Kidney (tissue), 14 donors: Measurements from ENCODE around the gene TEX13A. TPM values are rescaled to one million over a fixed set of nuclear protein-coding genes. Genes with fewer than 3 reads are reported as not detected.

Experiments
- DNase-seq, 5 donors: peaks; one replicate each; pipeline ENCODE4 v3.0.0-alpha.2; 2013 to 2020
- FAIRE-seq: peaks from 2 replicates; lab custom pipeline; 2012; peaks lifted over from hg19 to GRCh38; lab: Jason Lieb, UNC
- H3K27ac ChIP-seq, 2 donors: one replicate each; pipeline ENCODE4 v1.7.0; 2013; ENCODE audit warnings: low read depth in 2 of 2, low read length in 2 of 2, inconsistent platforms in 1 of 2
- H3K27me3 ChIP-seq: one replicate; pipeline ENCODE4 v1.7.1; 2013; ENCODE audit warnings: low read length, inconsistent platforms; ENCODE audit not compliant: control insufficient read depth, insufficient read depth
- H3K36me3 ChIP-seq, 3 donors: one replicate each; pipeline versions ENCODE4 v1.7.0 to v1.7.1; 2013; ENCODE audit warnings: low read length in 3 of 3, control low read depth in 1 of 3, inconsistent platforms in 1 of 3; ENCODE audit not compliant: insufficient read depth in 3 of 3, control insufficient read depth in 2 of 3
- H3K4me1 ChIP-seq, 3 donors: one replicate each; pipeline versions ENCODE4 v1.7.0 to v1.7.1; 2013; ENCODE audit warnings: low read length in 3 of 3, inconsistent platforms in 1 of 3, low read depth in 1 of 3; ENCODE audit not compliant: control insufficient read depth in 2 of 3, insufficient read depth in 2 of 3
- H3K4me3 ChIP-seq, 3 donors: one replicate each; pipeline versions ENCODE4 v1.7.0 to v1.8.1; 2013; ENCODE audit warnings: low read length in 3 of 3, control low read depth in 1 of 3, inconsistent platforms in 1 of 3
- H3K9ac ChIP-seq, 3 donors: one replicate each; pipeline versions ENCODE4 v1.7.0 to v1.7.1; 2013; ENCODE audit warnings: low read length in 3 of 3, control low read depth in 1 of 3, inconsistent platforms in 1 of 3
- H3K9me3 ChIP-seq, 3 donors: one replicate each; pipeline versions ENCODE4 v1.7.0 to v1.7.1; 2013; ENCODE audit warnings: low read length in 3 of 3, control low read depth in 1 of 3, inconsistent platforms in 1 of 3; ENCODE audit not compliant: control insufficient read depth in 2 of 3, insufficient read depth in 1 of 3
- intact Hi-C: fragments of 100-400 bp; cut with DNase I; formaldehyde crosslinking; loops from one replicate; pipeline ENCODE4 v1.11.1; 2022
- polyA plus RNA-seq: library from polyadenylated mRNA; stranded (reverse); fragments of 350-450 nt; fragmentation: Illumina TruSeq; extraction: RNeasy Lipid Tissue Mini Kit (QIAGEN cat#74804); gene quantifications from one replicate; pipeline ENCODE4 v1.2.3, GENCODE V29; 2014; ENCODE audit warnings: low read depth, low replicate concordance; ENCODE audit not compliant: insufficient read depth
- total RNA-seq: library from RNA; stranded (reverse); fragmentation: NEBNext Ultra II Directional; extraction: Animal tissue kit (Norgen Biotek cat#: 25700); gene quantifications from one replicate; pipeline ENCODE4 v1.2.1, GENCODE V29; 2021
- TF ChIP-seq, protein P1 (sequence below): IDR thresholded peaks from 3 replicates; pipeline ENCODE4 v1.5.1; 2012; ENCODE audit warnings: mild to moderate bottlenecking, moderate library complexity, borderline replicate concordance; ENCODE audit not compliant: insufficient read depth; ENCODE audit errors: extremely low read depth
- donor health status: control.
- donor health status: control.
- donor health status: control.
- donor health status: control.
- donor health status: control.
- donor health status: DM: yes; HTN: yes; CAD: no.
- donor health status: Normal renal cell carcinoma (clear cell type).

TEX13A gene
- total and polyA plus RNA-seq, 2 donors from 2014 or later = not detected

DNA sequence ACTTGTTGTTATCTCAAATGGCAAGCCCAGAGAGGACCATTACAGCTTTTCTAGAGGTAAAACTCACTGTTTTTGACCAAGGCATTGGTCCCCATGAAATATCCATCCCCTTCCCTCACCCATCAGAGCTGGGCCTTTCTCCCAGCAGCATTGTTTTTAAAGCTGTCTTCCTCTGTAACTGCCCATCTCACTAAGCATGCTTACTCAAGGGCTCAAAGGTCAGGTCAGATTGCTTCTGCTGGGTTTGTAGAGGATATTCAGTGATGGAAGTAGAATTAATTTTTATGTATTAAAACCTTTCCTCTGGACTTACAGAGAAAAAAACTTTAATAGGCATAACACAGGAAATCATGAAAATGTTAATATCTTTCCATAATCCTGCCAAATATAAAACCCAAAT, 11.1 kb downstream of the TEX13A start:
- no peaks in the 10 kb centered on the region for H3K4me1 ChIP-seq
- no peaks in the 10 kb centered on the region for H3K9me3 ChIP-seq
- H3K36me3 ChIP-seq = no peaks in the 10 kb centered on the region
- intact Hi-C loops = no loop called here
- TF ChIP-seq, protein P1, sequence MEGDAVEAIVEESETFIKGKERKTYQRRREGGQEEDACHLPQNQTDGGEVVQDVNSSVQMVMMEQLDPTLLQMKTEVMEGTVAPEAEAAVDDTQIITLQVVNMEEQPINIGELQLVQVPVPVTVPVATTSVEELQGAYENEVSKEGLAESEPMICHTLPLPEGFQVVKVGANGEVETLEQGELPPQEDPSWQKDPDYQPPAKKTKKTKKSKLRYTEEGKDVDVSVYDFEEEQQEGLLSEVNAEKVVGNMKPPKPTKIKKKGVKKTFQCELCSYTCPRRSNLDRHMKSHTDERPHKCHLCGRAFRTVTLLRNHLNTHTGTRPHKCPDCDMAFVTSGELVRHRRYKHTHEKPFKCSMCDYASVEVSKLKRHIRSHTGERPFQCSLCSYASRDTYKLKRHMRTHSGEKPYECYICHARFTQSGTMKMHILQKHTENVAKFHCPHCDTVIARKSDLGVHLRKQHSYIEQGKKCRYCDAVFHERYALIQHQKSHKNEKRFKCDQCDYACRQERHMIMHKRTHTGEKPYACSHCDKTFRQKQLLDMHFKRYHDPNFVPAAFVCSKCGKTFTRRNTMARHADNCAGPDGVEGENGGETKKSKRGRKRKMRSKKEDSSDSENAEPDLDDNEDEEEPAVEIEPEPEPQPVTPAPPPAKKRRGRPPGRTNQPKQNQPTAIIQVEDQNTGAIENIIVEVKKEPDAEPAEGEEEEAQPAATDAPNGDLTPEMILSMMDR = no peak
- DNase-seq (no peak), FAIRE-seq (no peak)
- H3K4me3 ChIP-seq = no peak overlapping the region
- H3K27me3 ChIP-seq = no peaks in the 10 kb centered on the region
- no peak overlapping the region for H3K27ac ChIP-seq
- no peak overlapping the region for H3K9ac ChIP-seq

DNA sequence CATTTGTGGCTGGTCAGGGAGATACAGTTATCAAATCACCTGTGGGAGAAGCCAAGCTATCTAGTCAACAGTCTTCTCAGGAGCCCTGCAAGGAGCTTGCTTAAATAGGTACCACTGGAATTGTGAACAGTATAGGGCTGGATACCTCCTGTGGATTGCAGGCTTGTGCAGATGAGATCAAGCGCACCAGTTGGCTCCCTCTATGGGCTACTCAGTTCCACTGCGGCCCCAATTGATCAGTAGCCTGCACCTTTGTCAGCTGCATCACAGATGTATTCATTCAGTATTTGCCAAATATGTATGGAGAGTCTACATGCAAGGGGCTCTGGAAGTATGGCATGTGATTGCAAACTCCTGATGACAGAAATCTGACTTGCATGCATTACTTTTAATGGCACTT, 28.6 kb downstream of the TEX13A start:
- Histone ChIP-seq H3K4me3 (no peak overlapping the region), H3K27me3 (peaks cover under 1% of the 10 kb centered on the region), H3K9ac (no peak overlapping the region), H3K27ac (no peak overlapping the region), H3K9me3 (no peaks in the 10 kb centered on the region), H3K4me1 (no peaks in the 10 kb centered on the region), H3K36me3 (no peaks in the 10 kb centered on the region)
- intact Hi-C loops = no loop called here
- DNase-seq (peak in 2 of 5 donors; percentile 2 to 9), FAIRE-seq (no peak)
- TF ChIP-seq, protein P1 = no peak

DNA sequence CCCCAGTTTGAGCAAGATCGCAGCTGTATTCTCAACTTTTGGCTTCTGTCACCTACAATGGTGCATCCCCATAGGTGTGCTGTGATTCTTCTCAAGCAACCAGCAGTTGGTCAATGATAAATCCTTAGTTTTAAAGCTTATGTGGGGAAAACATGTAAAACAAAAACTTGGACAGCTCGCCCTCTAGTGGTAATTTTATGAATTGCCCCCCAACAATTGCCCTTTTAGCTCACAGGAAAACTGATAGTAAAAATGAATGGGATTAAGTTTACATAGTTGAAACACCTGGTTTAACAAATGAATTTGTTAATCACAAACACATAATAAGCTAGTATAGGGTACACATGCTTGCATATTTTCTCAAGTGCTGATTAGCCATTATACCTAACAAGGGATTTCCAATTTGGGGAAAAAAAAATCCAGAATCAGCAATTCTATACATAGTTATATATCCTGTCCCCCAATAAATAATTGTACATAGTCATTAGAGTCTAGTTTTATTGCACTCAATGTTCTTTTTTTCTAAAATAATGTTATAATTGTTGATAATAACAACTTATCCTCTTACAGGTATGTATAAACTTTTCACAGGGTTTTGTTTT, 30.1 kb downstream of the TEX13A start:
- intact Hi-C loops = no loop called here
- H3K4me1 ChIP-seq = no peaks in the 10 kb centered on the region
- no peaks in the 10 kb centered on the region for H3K36me3 ChIP-seq
- DNase-seq (peak in 3 of 5 donors; percentile 18 to 59 (median 39)), FAIRE-seq (peak; percentile 96)
- H3K27me3 ChIP-seq = no peaks in the 10 kb centered on the region
- H3K9ac ChIP-seq = no peak overlapping the region
- no peak overlapping the region for H3K27ac ChIP-seq
- TF ChIP-seq, protein P1 = peak; percentile 66
- H3K4me3 ChIP-seq = no peak overlapping the region
- no peaks in the 10 kb centered on the region for H3K9me3 ChIP-seq

DNA sequence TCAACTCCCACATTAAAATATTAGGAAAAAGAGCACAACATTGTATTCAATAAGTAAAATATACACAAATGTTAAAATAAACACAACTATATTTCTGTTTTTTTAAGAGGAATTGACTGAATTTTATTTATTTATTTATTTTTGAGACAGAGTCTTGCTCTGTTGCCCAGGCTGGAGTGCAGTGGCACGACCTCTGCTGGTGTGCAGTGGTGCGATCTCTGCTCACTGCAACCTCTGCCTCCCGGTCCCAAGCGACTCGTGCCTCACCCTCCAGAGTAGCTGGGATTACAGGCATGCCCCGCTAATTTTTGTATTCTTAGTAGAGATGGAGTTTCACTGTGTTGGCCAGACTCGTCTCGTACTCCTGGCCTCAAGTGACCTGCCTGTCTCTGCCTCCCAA, 31.4 kb downstream of the TEX13A start:
- Histone ChIP-seq H3K36me3 (no peaks in the 10 kb centered on the region), H3K4me1 (no peaks in the 10 kb centered on the region), H3K9ac (no peak overlapping the region), H3K4me3 (no peak overlapping the region), H3K9me3 (no peaks in the 10 kb centered on the region), H3K27ac (no peak overlapping the region), H3K27me3 (no peaks in the 10 kb centered on the region)
- DNase-seq = no peak
- TF ChIP-seq, protein P1 = no peak
- intact Hi-C loops = no loop called here
- FAIRE-seq = no peak
